CD4-positive, CD25-positive, alpha-beta regulatory T cell (primary cell): Measurements from ENCODE around the gene RREB1. TPM values are rescaled to one million over a fixed set of nuclear protein-coding genes. Genes with fewer than 3 reads are reported as not detected.
A peak's percentile ranks its signal among the peaks of the same experiment; 100 is the strongest.

Experiments
- ATAC-seq, 2 donors: fragments of 150-1000 bp; cut with Tn5 transposase; one replicate each; pipeline ENCODE4 v1.10.0; 2021; ENCODE audit warnings: low read depth in 2 of 2, moderate number of reproducible peaks in 2 of 2, moderate library complexity in 1 of 2
- DNase-seq, 3 donors: peaks; one replicate each; pipeline versions ENCODE4 v3.0.0 to v3.0.0-alpha.2; 2012 to 2022; ENCODE audit warnings: mixed read lengths in 1 of 3
- H3K27ac ChIP-seq: one replicate; pipeline ENCODE4 v1.7.0; 2013; ENCODE audit warnings: mild to moderate bottlenecking, low read length; ENCODE audit not compliant: insufficient read depth, poor library complexity, severe bottlenecking
- H3K27me3 ChIP-seq: one replicate; pipeline ENCODE4 v1.7.0; 2013; ENCODE audit warnings: low read length; ENCODE audit not compliant: control insufficient read depth, insufficient read depth
- H3K36me3 ChIP-seq: one replicate; pipeline ENCODE4 v1.7.0; 2013; ENCODE audit warnings: mild to moderate bottlenecking, low read length, moderate library complexity; ENCODE audit not compliant: control insufficient read depth, insufficient read depth
- H3K4me1 ChIP-seq: 2 replicates; pipeline ENCODE4 v1.7.0; 2013; ENCODE audit warnings: mild to moderate bottlenecking, low read length; ENCODE audit not compliant: insufficient read depth, control insufficient read depth, poor library complexity, severe bottlenecking
- H3K4me3 ChIP-seq: one replicate; pipeline ENCODE4 v1.7.0; 2013; ENCODE audit warnings: low read depth, mild to moderate bottlenecking, low read length, moderate library complexity
- H3K9me3 ChIP-seq, 2 experiments: 1 replicate in 1 of 2; 2 replicates in 1 of 2; pipeline ENCODE4 v1.7.0; 2013; ENCODE audit warnings: low read length in 2 of 2, mild to moderate bottlenecking in 1 of 2, moderate library complexity in 1 of 2; ENCODE audit not compliant: control insufficient read depth in 2 of 2
- H3K27ac Mint-ChIP-seq, 3 donors: one replicate each; pipeline ENCODE4 v1.8.0; 2020 to 2022; ENCODE audit warnings: mild to moderate bottlenecking in 3 of 3, mixed read lengths in 3 of 3, moderate library complexity in 2 of 3
- H3K27me3 Mint-ChIP-seq: one replicate; pipeline ENCODE4 v1.8.0; 2022; ENCODE audit warnings: mild to moderate bottlenecking, mixed read lengths
- H3K36me3 Mint-ChIP-seq: one replicate; pipeline ENCODE4 v1.8.0; 2020; ENCODE audit warnings: mixed read lengths
- H3K4me1 Mint-ChIP-seq, 4 donors: one replicate each; pipeline ENCODE4 v1.8.0; 2020 to 2022; ENCODE audit warnings: mixed read lengths in 4 of 4, mild to moderate bottlenecking in 1 of 4
- H3K4me3 Mint-ChIP-seq, 4 donors: one replicate each; pipeline ENCODE4 v1.8.0; 2020 to 2022; ENCODE audit warnings: mild to moderate bottlenecking in 4 of 4, mixed read lengths in 4 of 4, moderate library complexity in 3 of 4
- H3K9me3 Mint-ChIP-seq, 7 donors: one replicate each; pipeline ENCODE4 v1.8.0; 2020 to 2022; ENCODE audit warnings: mixed read lengths in 7 of 7, mild to moderate bottlenecking in 3 of 7, moderate library complexity in 2 of 7
- polyA plus RNA-seq, 4 donors: library from polyadenylated mRNA; unstranded; fragments of 300-500 nt; fragmentation: Illumina TruSeq; gene quantifications; one replicate each; pipeline ENCODE4 v1.2.3, GENCODE V29; 2021
- total RNA-seq: library from RNA; stranded (reverse); gene quantifications from one replicate; pipeline ENCODE4 v1.2.3, GENCODE V29; 2022

RREB1 gene
- total and polyA plus RNA-seq, 5 donors from 2014 or later = 1.2 to 45.2 (median 2.3) TPM

- Mint-ChIP-seq H3K27me3 (no peaks in the 10 kb centered on the region), H3K27ac (no peak overlapping the region), H3K4me1 (peaks cover 5 to 78% (median 34%) of the 10 kb centered on the region in 4 donors), H3K9me3 (no peaks in the 10 kb centered on the region), H3K4me3 (no peak overlapping the region), H3K36me3 (peaks cover 14% of the 10 kb centered on the region)
- Histone ChIP-seq H3K27ac (no peak overlapping the region), H3K4me1 (no peaks in the 10 kb centered on the region), H3K4me3 (no peak overlapping the region), H3K36me3 (peaks cover 9% of the 10 kb centered on the region), H3K27me3 (no peaks in the 10 kb centered on the region), H3K9me3 (no peaks in the 10 kb centered on the region)
- no peak for DNase-seq
- no peak for ATAC-seq
Observed at GRCh38 chr6:7165890-7166267, 58.1 kb downstream of the RREB1 start.

GRCh38 chr6:7166410-7167293 lies 58.9 kb downstream of the RREB1 start:
- Mint-ChIP-seq H3K36me3 (peaks cover 14% of the 10 kb centered on the region), H3K4me3 (no peak overlapping the region), H3K9me3 (no peaks in the 10 kb centered on the region), H3K27me3 (no peaks in the 10 kb centered on the region), H3K4me1 (peaks cover 5 to 77% (median 35%) of the 10 kb centered on the region in 4 donors), H3K27ac (no peak overlapping the region)
- no peak for DNase-seq
- no peak overlapping the region for H3K27ac ChIP-seq
- H3K4me3 ChIP-seq = no peak overlapping the region
- ATAC-seq = no peak
- H3K9me3 ChIP-seq = no peaks in the 10 kb centered on the region
- no peaks in the 10 kb centered on the region for H3K4me1 ChIP-seq
- H3K36me3 ChIP-seq = peaks cover 9% of the 10 kb centered on the region
- H3K27me3 ChIP-seq = no peaks in the 10 kb centered on the region

DNA sequence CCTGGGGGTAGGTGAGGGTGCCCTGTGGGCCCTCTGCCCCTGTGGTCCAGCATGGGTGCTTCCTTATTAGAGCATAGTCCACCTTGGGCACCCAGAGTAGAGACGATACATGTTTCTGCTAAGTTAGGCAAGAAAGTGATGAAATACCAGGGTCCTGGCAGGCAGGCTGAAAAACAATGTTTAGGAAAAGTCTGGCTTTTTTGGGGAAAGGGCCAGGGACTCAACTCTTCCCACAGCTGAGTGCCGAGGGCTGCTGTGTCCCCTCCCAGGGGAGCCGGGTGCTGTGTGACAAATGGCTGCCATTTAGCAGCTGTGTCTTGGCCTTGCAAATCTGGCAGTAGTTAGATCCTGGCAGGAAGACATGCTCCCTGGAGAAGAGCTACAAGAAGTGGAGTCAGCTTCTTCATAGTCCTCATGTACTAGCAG lies 61.5 kb downstream of the RREB1 start:
- Histone ChIP-seq H3K4me3 (no peak overlapping the region), H3K27me3 (no peaks in the 10 kb centered on the region), H3K36me3 (peaks cover 7% of the 10 kb centered on the region), H3K4me1 (no peaks in the 10 kb centered on the region), H3K27ac (no peak overlapping the region), H3K9me3 (no peaks in the 10 kb centered on the region)
- Mint-ChIP-seq H3K36me3 (peaks cover 11% of the 10 kb centered on the region), H3K27me3 (no peaks in the 10 kb centered on the region), H3K4me3 (no peak overlapping the region), H3K9me3 (no peaks in the 10 kb centered on the region), H3K4me1 (peaks cover 8 to 64% (median 34%) of the 10 kb centered on the region in 4 donors), H3K27ac (peak overlapping the region in 2 of 3 donors; percentile 17 to 65)
- ATAC-seq (no peak), DNase-seq (no peak)

GRCh38 chr6:7170117-7170732 lies 62.5 kb downstream of the RREB1 start:
- Histone ChIP-seq H3K27me3 (no peaks in the 10 kb centered on the region), H3K27ac (no peak overlapping the region), H3K4me3 (no peak overlapping the region), H3K9me3 (no peaks in the 10 kb centered on the region), H3K4me1 (no peaks in the 10 kb centered on the region), H3K36me3 (peaks cover 2% of the 10 kb centered on the region)
- Mint-ChIP-seq H3K27ac (peak overlapping the region in 2 of 3 donors; percentile 63 to 84), H3K27me3 (no peaks in the 10 kb centered on the region), H3K4me3 (no peak overlapping the region), H3K36me3 (peaks cover 3% of the 10 kb centered on the region), H3K9me3 (no peaks in the 10 kb centered on the region), H3K4me1 (peaks cover 8 to 55% (median 27%) of the 10 kb centered on the region in 4 donors)
- DNase-seq = no peak
- ATAC-seq = no peak

- H3K4me3 ChIP-seq = no peak overlapping the region
- Mint-ChIP-seq H3K4me1 (peaks cover 8 to 51% (median 24%) of the 10 kb centered on the region in 4 donors), H3K4me3 (no peak overlapping the region), H3K9me3 (no peaks in the 10 kb centered on the region), H3K27ac (peak overlapping the region in 2 of 3 donors; percentile 16 to 84), H3K36me3 (peaks cover 3% of the 10 kb centered on the region), H3K27me3 (no peaks in the 10 kb centered on the region)
- no peaks in the 10 kb centered on the region for H3K27me3 ChIP-seq
- peaks cover 2% of the 10 kb centered on the region for H3K36me3 ChIP-seq
- no peak for DNase-seq
- H3K4me1 ChIP-seq = no peaks in the 10 kb centered on the region
- no peak overlapping the region for H3K27ac ChIP-seq
- no peaks in the 10 kb centered on the region for H3K9me3 ChIP-seq
- ATAC-seq = no peak
Observed at GRCh38 chr6:7171119-7171518, 63.4 kb downstream of the RREB1 start.

GRCh38 chr6:7171733-7172132 lies 64.0 kb downstream of the RREB1 start:
- no peaks in the 10 kb centered on the region for H3K9me3 ChIP-seq
- Mint-ChIP-seq H3K36me3 (peaks cover 3% of the 10 kb centered on the region), H3K4me1 (peaks cover 8 to 46% (median 21%) of the 10 kb centered on the region in 4 donors), H3K4me3 (no peak overlapping the region), H3K27me3 (no peaks in the 10 kb centered on the region), H3K27ac (peak overlapping the region in 2 of 3 donors; percentile 53 to 84), H3K9me3 (no peaks in the 10 kb centered on the region)
- no peak overlapping the region for H3K27ac ChIP-seq
- H3K4me3 ChIP-seq = no peak overlapping the region
- no peak for DNase-seq
- no peaks in the 10 kb centered on the region for H3K4me1 ChIP-seq
- peaks cover under 1% of the 10 kb centered on the region for H3K36me3 ChIP-seq
- H3K27me3 ChIP-seq = no peaks in the 10 kb centered on the region
- no peak for ATAC-seq

GRCh38 chr6:7172649-7173048 lies 64.9 kb downstream of the RREB1 start:
- Histone ChIP-seq H3K36me3 (peaks cover 5% of the 10 kb centered on the region), H3K4me3 (no peak overlapping the region), H3K9me3 (no peaks in the 10 kb centered on the region), H3K4me1 (no peaks in the 10 kb centered on the region), H3K27me3 (no peaks in the 10 kb centered on the region), H3K27ac (no peak overlapping the region)
- no peaks in the 10 kb centered on the region for H3K9me3 Mint-ChIP-seq
- H3K36me3 Mint-ChIP-seq = peaks cover 6% of the 10 kb centered on the region
- ATAC-seq = no peak
- peaks cover 8 to 42% (median 22%) of the 10 kb centered on the region in 4 donors for H3K4me1 Mint-ChIP-seq
- peak overlapping the region in 1 of 3 donors; percentile 2 for H3K27ac Mint-ChIP-seq
- H3K27me3 Mint-ChIP-seq = no peaks in the 10 kb centered on the region
- no peak for DNase-seq
- H3K4me3 Mint-ChIP-seq = no peak overlapping the region
